ENCODE measurements around the gene CSNK2A1. TPM values are rescaled to one million over a fixed set of nuclear protein-coding genes. Genes with fewer than 3 reads are reported as not detected.

Gene CSNK2A1
- total and polyA plus RNA-seq, 11 donors, result 30.3 to 136 (median 119) TPM

DNA sequence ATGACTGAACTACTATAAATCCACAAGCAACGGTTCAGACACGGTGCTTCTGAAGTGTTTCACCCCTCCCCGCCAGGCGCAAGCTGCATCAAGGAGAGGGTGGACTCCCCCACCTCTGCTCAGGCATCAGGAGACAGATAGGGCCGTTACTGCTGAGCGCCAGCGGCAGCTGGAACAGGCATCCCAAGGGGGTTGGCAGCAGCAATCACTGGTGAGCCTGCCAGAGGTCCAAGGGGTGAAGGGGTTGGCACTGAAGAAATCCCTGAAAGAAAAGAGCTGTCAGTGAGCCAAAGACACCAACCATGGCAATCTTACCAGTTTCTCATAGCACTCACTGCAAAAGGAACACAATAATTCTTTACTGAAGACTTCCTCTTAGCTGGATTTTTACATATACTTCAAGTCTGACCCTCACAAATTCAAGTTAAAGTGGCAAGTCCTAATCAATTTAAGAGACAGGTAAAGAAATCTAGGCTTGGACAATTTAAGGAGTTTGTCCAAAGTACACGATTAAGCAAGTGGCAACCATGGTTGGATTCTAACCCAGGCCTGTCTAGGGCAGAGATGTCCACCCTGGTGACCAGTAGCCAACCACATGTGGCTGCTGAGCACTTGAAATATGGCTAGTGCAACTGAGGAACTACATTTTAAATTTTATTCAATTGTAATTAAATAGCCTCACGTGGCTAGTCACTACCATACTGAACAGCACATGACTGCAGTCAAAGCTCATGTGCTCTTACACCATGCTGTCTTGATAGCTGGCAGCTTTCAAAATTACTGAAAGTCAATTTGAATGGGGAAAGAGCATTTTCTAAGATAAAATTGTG lies 59.6 kb downstream of the CSNK2A1 start:
- 45 to 58% (median 49%) methylated on average over 9 of the region's 9 CpGs for WGBS, 4 donors
- no peaks in the 10 kb centered on the region for H3K27me3 ChIP-seq
- intact Hi-C loops (cut with DNase I), result no loop called here
- peaks cover 0 to 19% (median 4%) of the 10 kb centered on the region in 12 donors for H3K4me1 ChIP-seq
- ATAC-seq, result peak; percentile 92 to 94 (median 94)
- TF ChIP-seq POLR2A (IDR thresholded peaks at IDR 0.05), result no peak
- TF ChIP-seq CTCF (IDR thresholded peaks at IDR 0.05), result no peak
- DNase-seq, result peak; percentile 55 to 77 (median 59)
- H3K27ac ChIP-seq, result peak overlapping the region in 2 of 12 donors; percentile 20 to 32
- no peak overlapping the region for H3K4me3 ChIP-seq
- peaks cover 0 to 97% (median 84%) of the 10 kb centered on the region in 9 donors for H3K36me3 ChIP-seq
- H3K9me3 ChIP-seq, result no peaks in the 10 kb centered on the region

DNA sequence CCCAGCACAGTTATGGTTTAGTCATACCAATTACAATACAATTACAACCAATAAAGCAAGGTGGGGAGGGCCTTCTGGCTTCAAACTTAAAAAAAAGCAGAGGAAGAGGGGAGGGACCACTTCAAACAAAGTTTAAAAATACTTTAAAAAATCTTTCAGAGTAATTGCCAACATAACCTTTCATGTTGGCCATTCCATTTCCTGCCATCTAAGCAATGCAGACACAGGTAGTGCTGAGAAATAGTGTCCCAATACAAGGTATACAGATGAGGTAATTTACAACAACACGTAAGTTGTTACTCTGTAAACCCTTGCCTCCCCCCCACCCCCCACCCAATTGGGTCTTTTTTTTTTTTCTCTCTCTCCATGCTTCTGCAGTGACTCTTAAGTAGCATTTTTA lies 62.4 kb downstream of the CSNK2A1 start:
- H3K4me3 ChIP-seq, result no peak overlapping the region
- TF ChIP-seq POLR2A (IDR thresholded peaks at IDR 0.05), result no peak
- no peak for TF ChIP-seq CTCF (IDR thresholded peaks at IDR 0.05)
- H3K4me1 ChIP-seq, result peaks cover 0 to 25% (median 8%) of the 10 kb centered on the region in 12 donors
- H3K36me3 ChIP-seq, result peaks cover 0 to 83% (median 71%) of the 10 kb centered on the region in 9 donors
- no peak for DNase-seq
- H3K9me3 ChIP-seq, result no peaks in the 10 kb centered on the region
- 82 to 87% (median 85%) methylated on average over 1 of the region's 1 CpG for WGBS, 4 donors
- H3K27ac ChIP-seq, result no peak overlapping the region
- no peak for ATAC-seq
- no peaks in the 10 kb centered on the region for H3K27me3 ChIP-seq
- intact Hi-C loops (cut with DNase I), result no loop called here

- TF ChIP-seq POLR2A (IDR thresholded peaks at IDR 0.05), result no peak
- no peak for TF ChIP-seq CTCF (IDR thresholded peaks at IDR 0.05)
- Histone ChIP-seq H3K4me1 (peaks cover 0 to 25% (median 8%) of the 10 kb centered on the region in 12 donors), H3K27me3 (no peaks in the 10 kb centered on the region), H3K36me3 (peaks cover 0 to 72% (median 59%) of the 10 kb centered on the region in 9 donors), H3K27ac (no peak overlapping the region), H3K9me3 (no peaks in the 10 kb centered on the region), H3K4me3 (no peak overlapping the region)
- DNase-seq (no peak), ATAC-seq (no peak)
- intact Hi-C loops (cut with DNase I), result no loop called here
- 55 to 62% (median 59%) methylated on average over 3 of the region's 3 CpGs for WGBS, 4 donors
These were observed 63.5 kb downstream of the CSNK2A1 start for GRCh38 chr20:480044-480443.

DNA sequence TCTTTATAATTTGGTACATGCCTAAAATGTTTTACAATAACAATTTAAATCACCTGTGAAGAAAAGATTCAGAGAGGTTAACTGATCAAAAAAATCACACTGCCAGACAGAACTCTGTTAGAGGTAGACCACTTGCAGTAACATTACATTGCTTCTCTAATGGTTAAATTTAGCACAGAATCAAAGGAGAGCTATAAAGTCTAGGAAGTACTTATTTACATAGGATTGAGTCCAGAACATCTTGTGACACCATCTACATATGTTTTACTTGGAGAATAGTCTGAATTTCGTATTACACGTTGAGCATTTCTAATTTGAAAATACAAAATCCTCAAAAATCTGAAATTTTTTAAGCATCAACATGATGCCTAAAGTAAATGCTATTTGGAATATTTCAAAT lies 64.1 kb downstream of the CSNK2A1 start:
- Histone ChIP-seq H3K27me3 (no peaks in the 10 kb centered on the region), H3K36me3 (peaks cover 0 to 66% (median 56%) of the 10 kb centered on the region in 9 donors), H3K4me1 (peaks cover 0 to 25% (median 8%) of the 10 kb centered on the region in 12 donors), H3K9me3 (no peaks in the 10 kb centered on the region), H3K27ac (no peak overlapping the region), H3K4me3 (no peak overlapping the region)
- DNase-seq (no peak), ATAC-seq (no peak)
- no peak for TF ChIP-seq POLR2A (IDR thresholded peaks at IDR 0.05)
- TF ChIP-seq CTCF (IDR thresholded peaks at IDR 0.05), result no peak
- 52 to 69% (median 62%) methylated on average over 2 of the region's 2 CpGs for WGBS, 4 donors
- intact Hi-C loops (cut with DNase I), result loop anchor here (1.0 to 10.0 kb wide), 7 partner anchors 47 to 127 kb away; partner anchors contain the start of gene RBCK1 (in 2 of the 10)
